Measurements from ENCODE around the gene NTM. TPM values are rescaled to one million over a fixed set of nuclear protein-coding genes. Genes with fewer than 3 reads are reported as not detected.

The NTM gene
- total RNA-seq, 2 donors from 2014 or later, result 0.26 to 3.6 TPM

- no peak for TF ChIP-seq CTCF (IDR thresholded peaks at IDR 0.05)
- TF ChIP-seq POLR2A (IDR thresholded peaks at IDR 0.05), result no peak
- Histone ChIP-seq H3K27me3 (no peaks in the 10 kb centered on the region), H3K4me1 (no peaks in the 10 kb centered on the region), H3K9me3 (no peaks in the 10 kb centered on the region), H3K36me3 (replicated peaks in 1 of 2; ENCODE audit: insufficient read depth in 1 of 2, low read depth in 2 of 2) (no peaks in the 10 kb centered on the region), H3K27ac (no peak overlapping the region), H3K4me3 (no peak overlapping the region)
- ATAC-seq, result no peak
- intact Hi-C loops (cut with DNase I), result no loop called here
- WGBS, 2 donors, result 36 to 48% methylated on average over 21 to 22 of the region's 22 CpGs
- DNase-seq, result no peak
Measured at GRCh38 chr11:132347156-132348090, 977.0 kb downstream of the NTM start.

GRCh38 chr11:132349811-132350733 is 979.7 kb downstream of the NTM start:
- DNase-seq (no peak), ATAC-seq (no peak)
- no peaks in the 10 kb centered on the region for H3K36me3 ChIP-seq (replicated peaks in 1 of 2; ENCODE audit: insufficient read depth in 1 of 2, low read depth in 2 of 2)
- H3K27ac ChIP-seq, result no peak overlapping the region
- no peak overlapping the region for H3K4me3 ChIP-seq
- no peaks in the 10 kb centered on the region for H3K27me3 ChIP-seq
- no peaks in the 10 kb centered on the region for H3K9me3 ChIP-seq
- WGBS, 2 donors, result 48 to 59% methylated on average over 7 of the region's 7 CpGs
- no peaks in the 10 kb centered on the region for H3K4me1 ChIP-seq
- intact Hi-C loops (cut with DNase I), result no loop called here
- no peak for TF ChIP-seq POLR2A (IDR thresholded peaks at IDR 0.05)
- TF ChIP-seq CTCF (IDR thresholded peaks at IDR 0.05), result no peak

- Histone ChIP-seq H3K9me3 (no peaks in the 10 kb centered on the region), H3K36me3 (replicated peaks in 1 of 2; ENCODE audit: insufficient read depth in 1 of 2, low read depth in 2 of 2) (no peaks in the 10 kb centered on the region), H3K4me3 (no peak overlapping the region), H3K27me3 (no peaks in the 10 kb centered on the region), H3K27ac (no peak overlapping the region), H3K4me1 (no peaks in the 10 kb centered on the region)
- no peak for DNase-seq
- ATAC-seq, result no peak
- 88 to 90% methylated on average over 7 of the region's 7 CpGs for WGBS, 2 donors
- TF ChIP-seq CTCF (IDR thresholded peaks at IDR 0.05), result no peak
- no peak for TF ChIP-seq POLR2A (IDR thresholded peaks at IDR 0.05)
- intact Hi-C loops (cut with DNase I), result no loop called here
Measured at GRCh38 chr11:132351050-132351449, 980.6 kb downstream of the NTM start.

- no peak for DNase-seq
- no peak for TF ChIP-seq POLR2A (IDR thresholded peaks at IDR 0.05)
- no peak for TF ChIP-seq CTCF (IDR thresholded peaks at IDR 0.05)
- H3K4me3 ChIP-seq, result no peak overlapping the region
- no peak overlapping the region for H3K27ac ChIP-seq
- no peaks in the 10 kb centered on the region for H3K9me3 ChIP-seq
- WGBS, 2 donors, result 72 to 89% methylated on average over 4 to 8 of the region's 8 CpGs
- intact Hi-C loops (cut with DNase I), result no loop called here
- H3K4me1 ChIP-seq, result no peaks in the 10 kb centered on the region
- no peaks in the 10 kb centered on the region for H3K27me3 ChIP-seq
- no peak for ATAC-seq
- H3K36me3 ChIP-seq (replicated peaks in 1 of 2; ENCODE audit: insufficient read depth in 1 of 2, low read depth in 2 of 2), result no peaks in the 10 kb centered on the region
Measured at GRCh38 chr11:132352497-132352896, 982.1 kb downstream of the NTM start.
